Measurements from ENCODE around the gene KCNG3. TPM values are rescaled to one million over a fixed set of nuclear protein-coding genes. Genes with fewer than 3 reads are reported as not detected.

Gene KCNG3
- total and polyA plus RNA-seq, 2 of the 13 experiments (the other 11 are each of a cell fraction or from before 2014, with no cell fraction given): 2.8 to 4.8 TPM

- peak; percentile 43; the same call in 1 of the 2 replicates for TF ChIP-seq SP5 (CRISPR knock-in tag; IDR thresholded peaks at IDR 0.05; ENCODE audit: borderline replicate concordance, low read depth)
- TF ChIP-seq HHEX (CRISPR knock-in tag; IDR thresholded peaks at IDR 0.05): 0 out of 2 replicates have a peak, but pooled peaks have one; percentile 57
- TF ChIP-seq ZNF766 (CRISPR knock-in tag; IDR thresholded peaks at IDR 0.05; ENCODE audit: borderline replicate concordance): peak; percentile 96
- peak; percentile 61 for TF ChIP-seq SP4 (CRISPR knock-in tag; IDR thresholded peaks at IDR 0.05)
- TF ChIP-seq, protein P1, sequence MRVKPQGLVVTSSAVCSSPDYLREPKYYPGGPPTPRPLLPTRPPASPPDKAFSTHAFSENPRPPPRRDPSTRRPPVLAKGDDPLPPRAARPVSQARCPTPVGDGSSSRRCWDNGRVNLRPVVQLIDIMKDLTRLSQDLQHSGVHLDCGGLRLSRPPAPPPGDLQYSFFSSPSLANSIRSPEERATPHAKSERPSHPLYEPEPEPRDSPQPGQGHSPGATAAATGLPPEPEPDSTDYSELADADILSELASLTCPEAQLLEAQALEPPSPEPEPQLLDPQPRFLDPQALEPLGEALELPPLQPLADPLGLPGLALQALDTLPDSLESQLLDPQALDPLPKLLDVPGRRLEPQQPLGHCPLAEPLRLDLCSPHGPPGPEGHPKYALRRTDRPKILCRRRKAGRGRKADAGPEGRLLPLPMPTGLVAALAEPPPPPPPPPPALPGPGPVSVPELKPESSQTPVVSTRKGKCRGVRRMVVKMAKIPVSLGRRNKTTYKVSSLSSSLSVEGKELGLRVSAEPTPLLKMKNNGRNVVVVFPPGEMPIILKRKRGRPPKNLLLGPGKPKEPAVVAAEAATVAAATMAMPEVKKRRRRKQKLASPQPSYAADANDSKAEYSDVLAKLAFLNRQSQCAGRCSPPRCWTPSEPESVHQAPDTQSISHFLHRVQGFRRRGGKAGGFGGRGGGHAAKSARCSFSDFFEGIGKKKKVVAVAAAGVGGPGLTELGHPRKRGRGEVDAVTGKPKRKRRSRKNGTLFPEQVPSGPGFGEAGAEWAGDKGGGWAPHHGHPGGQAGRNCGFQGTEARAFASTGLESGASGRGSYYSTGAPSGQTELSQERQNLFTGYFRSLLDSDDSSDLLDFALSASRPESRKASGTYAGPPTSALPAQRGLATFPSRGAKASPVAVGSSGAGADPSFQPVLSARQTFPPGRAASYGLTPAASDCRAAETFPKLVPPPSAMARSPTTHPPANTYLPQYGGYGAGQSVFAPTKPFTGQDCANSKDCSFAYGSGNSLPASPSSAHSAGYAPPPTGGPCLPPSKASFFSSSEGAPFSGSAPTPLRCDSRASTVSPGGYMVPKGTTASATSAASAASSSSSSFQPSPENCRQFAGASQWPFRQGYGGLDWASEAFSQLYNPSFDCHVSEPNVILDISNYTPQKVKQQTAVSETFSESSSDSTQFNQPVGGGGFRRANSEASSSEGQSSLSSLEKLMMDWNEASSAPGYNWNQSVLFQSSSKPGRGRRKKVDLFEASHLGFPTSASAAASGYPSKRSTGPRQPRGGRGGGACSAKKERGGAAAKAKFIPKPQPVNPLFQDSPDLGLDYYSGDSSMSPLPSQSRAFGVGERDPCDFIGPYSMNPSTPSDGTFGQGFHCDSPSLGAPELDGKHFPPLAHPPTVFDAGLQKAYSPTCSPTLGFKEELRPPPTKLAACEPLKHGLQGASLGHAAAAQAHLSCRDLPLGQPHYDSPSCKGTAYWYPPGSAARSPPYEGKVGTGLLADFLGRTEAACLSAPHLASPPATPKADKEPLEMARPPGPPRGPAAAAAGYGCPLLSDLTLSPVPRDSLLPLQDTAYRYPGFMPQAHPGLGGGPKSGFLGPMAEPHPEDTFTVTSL (CRISPR knock-in tag; IDR thresholded peaks at IDR 0.05; ENCODE audit: borderline replicate concordance): no peak
- 0 out of 2 replicates have a peak, but pooled peaks have one; percentile 13 for TF ChIP-seq ZNF746 (CRISPR knock-in tag; IDR thresholded peaks at IDR 0.05)
- TF ChIP-seq ZNF839 (CRISPR knock-in tag; IDR thresholded peaks at IDR 0.05; ENCODE audit: borderline replicate concordance): 0 out of 2 replicates have a peak, but pooled peaks have one; percentile 6
- 0 out of 2 replicates have a peak, but pooled peaks have one; percentile 24 for TF ChIP-seq SOX13 (IDR thresholded peaks at IDR 0.05)
- peak in 1 of 2 experiments; percentile 77; a peak in 2 of 4 replicates for TF ChIP-seq SOX13 (CRISPR knock-in tag; conservative IDR thresholded peaks at IDR 0.05 in 1 of 2, IDR thresholded peaks at IDR 0.05 in 1 of 2)
- 0 out of 2 replicates have a peak, but pooled peaks have one; percentile 37 for TF ChIP-seq SPEN (CRISPR knock-in tag; IDR thresholded peaks at IDR 0.05; ENCODE audit: low read depth)
- TF ChIP-seq ZNF710 (CRISPR knock-in tag; IDR thresholded peaks at IDR 0.05; ENCODE audit: borderline replicate concordance): peak; percentile 73; the same call in 1 of the 2 replicates
- peak; percentile 72; the same call in 1 of the 2 replicates for TF ChIP-seq HMG20A (CRISPR knock-in tag; IDR thresholded peaks at IDR 0.05; ENCODE audit: borderline replicate concordance)
- TF ChIP-seq ZBTB39 (CRISPR knock-in tag; IDR thresholded peaks at IDR 0.05): 0 out of 2 replicates have a peak, but pooled peaks have one; percentile 75
- TF ChIP-seq ZBTB7A (CRISPR knock-in tag; IDR thresholded peaks at IDR 0.05): peak; percentile 65; the same call in 1 of the 2 replicates
- TF ChIP-seq ZNF24 (IDR thresholded peaks at IDR 0.05): peak; percentile 81; the same call in 1 of the 2 replicates
- no peak; the same call in 1 of the 2 replicates for TF ChIP-seq ZNF761 (CRISPR knock-in tag; conservative IDR thresholded peaks at IDR 0.05)
- peak; percentile 63; the same call in 1 of the 2 replicates for TF ChIP-seq ZSCAN31 (CRISPR knock-in tag; IDR thresholded peaks at IDR 0.05; ENCODE audit: low read depth)
- TF ChIP-seq SSRP1 (CRISPR knock-in tag; IDR thresholded peaks at IDR 0.05): no peak
Measured at GRCh38 chr2:42504364-42505230, 10.8 kb upstream of the KCNG3 start (continued).
